KG1 (cell line): ENCODE measurements around the gene PTPA.
"Not testable (repeated sequence)": the region's sequence is repeated elsewhere in the genome, so short reads cannot be mapped to it uniquely, and the experiment has no call there.

Source experiments
- DNase-seq: peaks from one replicate; lab custom pipeline; 2025; lab: John Stamatoyannopoulos, UW

The PTPA gene

DNA sequence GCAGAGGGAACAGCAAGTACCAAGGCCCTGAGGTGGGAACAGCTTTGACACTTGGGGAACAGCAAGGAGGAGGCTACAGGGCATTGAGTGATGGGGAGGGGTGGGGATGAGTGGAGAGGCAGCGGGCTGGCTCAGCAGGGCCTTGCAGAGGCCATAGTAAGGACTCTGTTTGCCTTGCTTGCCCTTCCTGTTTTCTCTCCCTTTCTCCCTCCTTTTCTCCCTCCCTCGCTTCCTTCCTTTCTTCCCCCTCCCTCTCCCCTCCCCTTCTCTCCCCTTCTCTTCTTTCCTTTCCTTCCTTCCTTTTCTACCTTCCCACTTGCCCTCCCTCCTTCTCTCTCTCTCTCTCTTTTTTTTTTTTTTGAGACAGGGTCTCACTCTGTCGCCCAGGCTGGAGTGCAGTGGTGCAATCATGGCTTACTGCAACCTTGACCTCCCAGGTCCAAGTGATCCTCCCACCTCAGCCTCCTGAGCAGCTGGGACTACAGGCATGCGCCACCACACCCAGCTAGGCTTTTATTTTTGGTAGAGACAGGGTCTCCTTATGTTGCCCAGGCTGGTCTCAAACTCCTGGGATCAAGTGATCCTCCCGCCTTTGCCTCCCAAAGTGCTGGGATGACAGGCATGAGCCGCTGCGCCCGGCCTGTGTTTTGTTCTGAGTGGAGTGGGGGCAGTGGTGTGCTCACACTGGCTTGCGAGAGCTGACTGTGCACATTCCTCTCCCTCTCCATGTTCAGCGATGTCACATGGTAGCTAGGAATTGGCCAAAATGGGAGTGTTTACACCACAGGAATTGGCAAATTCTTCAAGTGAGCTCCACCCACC lies 49.7 kb downstream of the PTPA start:
- DNase-seq: no peak

- no peak for DNase-seq
These were observed 50.3 kb downstream of the PTPA start for GRCh38 chr9:129161534-129161837.

- DNase-seq: no peak
These were observed 51.4 kb downstream of the PTPA start for GRCh38 chr9:129162497-129163197.

DNA sequence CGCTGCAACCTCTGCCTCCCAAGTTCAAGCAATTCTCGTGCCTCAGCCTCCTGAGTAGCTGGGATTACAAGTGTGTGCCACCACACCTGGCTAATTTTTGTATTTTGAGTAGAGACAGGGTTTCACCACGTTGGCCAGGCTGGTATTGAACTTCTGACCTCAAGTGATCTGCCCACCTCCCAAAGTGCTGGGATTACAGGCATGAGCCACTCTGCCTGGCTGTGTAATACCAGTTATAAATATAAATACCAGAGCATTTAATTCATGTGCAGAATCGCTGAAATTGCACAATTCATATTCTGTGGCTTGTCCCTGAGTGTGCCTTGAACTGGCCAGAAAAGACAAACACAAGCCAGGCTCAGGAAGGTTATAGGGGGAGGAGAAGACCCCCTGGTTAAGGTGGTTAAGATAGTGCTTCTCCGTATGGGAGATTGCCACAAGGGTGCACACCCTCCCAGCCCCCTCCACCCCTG lies 52.0 kb downstream of the PTPA start:
- DNase-seq: not testable (repeated sequence)

- DNase-seq: no peak
These were observed 52.5 kb downstream of the PTPA start for GRCh38 chr9:129163753-129164152.

- no peak for DNase-seq
These were observed 53.2 kb downstream of the PTPA start for GRCh38 chr9:129164246-129164930.

DNA sequence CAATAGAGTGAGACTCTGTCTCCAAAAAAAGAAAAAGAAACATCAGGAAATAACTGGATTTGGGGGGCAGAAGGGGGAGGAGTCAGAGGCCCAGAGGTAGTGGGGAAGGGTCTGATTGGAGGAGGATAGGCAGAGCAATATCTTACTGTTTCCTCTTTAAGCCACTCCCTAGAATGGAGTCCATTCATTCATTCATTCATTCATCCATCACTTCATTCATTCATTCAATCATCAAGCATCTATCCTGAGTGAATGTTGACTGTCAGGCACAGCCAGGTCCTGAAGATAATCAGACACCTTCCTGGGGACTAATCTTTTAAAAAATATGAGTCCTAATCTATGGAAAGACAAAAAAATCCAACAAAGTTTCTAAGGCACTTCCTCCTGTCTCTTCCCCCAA lies 54.0 kb downstream of the PTPA start:
- no peak for DNase-seq

- DNase-seq: peak; percentile 20
These were observed 55.7 kb downstream of the PTPA start for GRCh38 chr9:129166623-129167557.

DNA sequence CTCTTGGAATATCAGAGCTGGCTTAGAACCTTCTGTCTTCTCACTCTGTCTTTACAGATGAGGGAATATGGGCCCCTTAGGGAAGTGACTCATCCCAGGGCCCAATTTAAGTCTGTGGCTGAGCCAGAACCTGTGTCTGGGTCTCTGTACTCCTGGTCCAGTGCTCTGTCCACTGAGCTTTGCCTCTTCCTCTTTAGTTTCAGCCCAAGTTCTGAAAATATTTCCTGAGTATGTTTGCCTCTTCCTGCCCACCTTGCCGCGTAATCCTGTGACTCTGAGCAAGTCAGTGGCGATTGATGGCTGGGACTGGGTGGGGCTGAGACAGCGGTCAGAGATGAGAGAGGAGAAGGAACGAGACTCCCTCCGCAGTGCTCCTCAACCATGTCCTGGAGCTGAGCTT lies 59.0 kb downstream of the PTPA start:
- no peak for DNase-seq

- no peak for DNase-seq
These were observed 61.0 kb downstream of the PTPA start for GRCh38 chr9:129171993-129172751.

DNA sequence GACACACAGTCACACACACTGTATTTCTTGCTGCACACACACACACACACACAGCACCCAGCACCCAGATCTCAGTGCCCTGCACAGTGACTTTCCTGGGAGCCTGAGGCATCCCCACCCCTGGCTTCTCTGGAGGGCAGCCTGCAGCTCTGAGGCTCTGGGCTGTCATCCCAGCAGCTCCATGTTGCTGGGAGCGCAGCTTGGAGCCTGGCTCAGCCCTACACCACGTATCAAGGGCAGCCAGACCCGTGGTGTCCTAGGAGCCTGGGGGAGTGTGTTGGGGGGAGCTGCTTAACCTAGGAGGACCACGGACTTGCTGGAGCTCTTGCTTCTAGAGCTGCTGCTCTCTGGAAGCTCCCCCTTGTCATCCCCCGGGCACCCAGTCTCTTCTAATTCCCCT lies 61.6 kb downstream of the PTPA start:
- no peak for DNase-seq

DNA sequence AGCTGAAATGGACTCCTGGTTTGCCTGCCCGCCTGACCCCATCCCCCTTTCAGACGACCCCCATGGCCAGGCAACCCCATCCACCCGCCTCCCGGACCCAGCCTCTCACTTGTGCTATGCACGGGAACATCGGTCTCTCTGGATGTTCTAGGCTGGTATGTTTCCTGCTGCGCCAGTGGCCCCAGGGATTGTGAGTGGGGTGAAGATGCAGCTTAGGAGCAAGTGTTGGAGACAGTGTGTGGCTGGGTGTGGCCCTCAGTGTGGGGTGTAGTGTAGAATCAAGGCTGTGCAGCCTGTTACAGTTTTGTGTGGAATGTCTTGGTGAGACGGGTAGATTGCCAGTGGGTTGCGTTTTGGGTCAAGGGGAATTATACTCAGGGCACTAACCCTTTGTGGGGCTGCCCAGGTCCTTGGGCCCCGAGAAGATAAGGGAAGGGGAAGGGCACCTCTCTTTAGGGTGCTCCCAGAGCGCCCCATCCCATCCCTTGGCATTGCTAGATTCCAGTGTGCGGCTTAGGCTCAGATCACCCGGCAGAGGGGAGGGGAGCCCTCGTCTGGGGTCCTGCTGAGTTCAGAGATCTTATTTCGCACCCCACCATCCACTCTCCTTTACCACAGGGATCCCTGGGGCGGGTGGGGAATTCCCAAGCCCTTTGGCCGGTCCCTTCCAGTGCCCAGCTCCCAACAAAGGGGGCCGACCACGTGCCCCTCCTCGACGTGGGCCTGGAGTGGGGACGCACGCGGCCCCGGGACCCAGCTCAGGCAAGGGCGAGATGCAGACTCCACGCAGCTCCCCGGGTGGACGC lies 62.3 kb downstream of the PTPA start:
- DNase-seq: no peak

DNA sequence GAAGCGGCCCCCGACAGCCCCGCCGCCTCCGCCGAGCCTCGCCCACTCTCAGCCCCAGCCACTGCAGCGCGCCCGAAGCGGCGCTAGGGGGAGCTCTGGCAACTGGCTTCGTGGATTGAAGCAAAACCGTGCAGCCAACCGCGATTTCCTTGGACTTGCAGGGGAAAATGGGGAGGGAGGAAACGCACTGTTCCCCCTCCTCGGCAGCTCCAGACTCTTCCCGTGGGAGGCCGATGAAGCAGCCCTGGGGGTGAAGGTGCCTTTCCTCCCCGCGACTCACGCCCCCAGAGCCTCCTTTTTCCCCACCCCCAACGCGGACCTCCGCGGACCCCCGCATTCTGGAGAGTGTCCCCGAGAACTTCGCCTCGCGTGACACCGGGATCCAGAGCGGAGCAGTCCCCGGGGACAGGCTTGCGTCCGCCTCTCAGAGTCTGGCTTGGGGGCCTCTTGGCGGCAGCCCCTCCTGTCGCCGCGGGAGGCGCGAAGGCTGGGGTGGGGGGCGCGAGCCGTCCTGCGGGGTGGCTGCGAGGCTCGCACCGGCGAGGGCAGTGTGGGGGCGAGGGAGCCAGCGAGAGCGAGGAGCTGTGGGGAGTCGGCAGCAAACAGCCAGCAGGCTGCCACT lies 63.0 kb downstream of the PTPA start:
- DNase-seq: peak; percentile 48

DNA sequence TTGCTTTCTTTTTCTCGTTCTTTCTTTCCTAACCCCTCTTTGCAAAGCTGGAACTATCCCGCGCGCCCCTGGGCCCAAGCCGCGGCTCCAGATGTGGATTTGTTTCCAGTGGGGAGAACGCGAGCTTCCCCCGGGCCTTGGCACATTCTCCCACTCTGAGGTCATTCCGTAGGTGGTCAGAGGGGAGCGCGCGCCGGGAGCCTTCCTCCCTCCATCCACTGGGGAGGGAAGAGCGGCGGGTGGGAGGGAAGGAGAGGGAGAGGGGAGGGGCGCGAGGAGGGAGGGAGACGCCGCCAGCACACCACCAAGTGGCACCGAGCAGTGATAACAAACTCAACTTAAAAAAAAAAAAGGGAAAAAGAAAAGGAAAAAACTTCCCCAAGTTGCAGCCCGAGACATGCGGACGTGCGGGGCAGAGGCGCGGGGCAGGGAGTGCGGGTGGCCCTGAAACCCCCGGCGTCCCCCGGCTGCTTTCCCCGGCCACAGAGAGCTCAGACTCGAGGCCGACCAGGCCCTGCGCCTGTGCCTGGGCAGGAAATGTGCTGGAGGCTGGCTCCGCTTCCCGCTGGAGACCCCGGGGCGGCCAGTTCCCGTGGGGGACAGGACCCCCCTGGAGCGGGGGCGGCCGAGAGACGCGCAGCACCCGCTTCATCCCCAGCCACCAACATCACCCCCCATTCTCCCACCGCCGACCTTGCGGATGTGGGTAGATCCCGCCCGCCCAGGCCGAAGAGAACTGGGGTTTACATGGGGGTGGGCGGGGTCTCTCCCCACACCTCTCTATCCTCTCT lies 63.7 kb downstream of the PTPA start:
- DNase-seq: no peak

DNA sequence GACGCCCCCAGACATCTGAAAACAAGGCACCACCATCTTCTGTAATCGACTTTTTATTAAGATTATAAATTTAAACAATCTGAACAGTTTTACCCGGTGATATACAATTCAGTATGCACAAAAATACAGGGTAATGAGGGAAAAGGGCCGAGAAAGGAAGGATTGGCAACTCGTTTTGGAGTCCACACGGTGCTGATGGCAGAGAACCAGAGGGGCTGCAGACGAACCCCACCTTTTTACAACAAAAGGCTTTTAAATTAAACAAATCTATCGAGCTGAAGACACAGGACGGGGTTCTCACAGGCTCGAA lies 64.3 kb downstream of the PTPA start:
- DNase-seq: no peak

GRCh38 chr9:129175825-129176633 lies 64.8 kb downstream of the PTPA start:
- DNase-seq: peak; percentile 89

- no peak for DNase-seq
These were observed 65.7 kb downstream of the PTPA start for GRCh38 chr9:129176701-129177442.

- DNase-seq: no peak
These were observed 66.2 kb downstream of the PTPA start for GRCh38 chr9:129177443-129177790.
